Neural cell (in vitro differentiated cells): ENCODE results near the gene ARHGEF2. TPM values are rescaled to one million over a fixed set of nuclear protein-coding genes. Genes with fewer than 3 reads are reported as not detected.

Source experiments
- H2AFZ ChIP-seq: fragments of 200-600, 300-800 bp; sonication (generic), shearing (Covaris generic); 2 replicates; pipeline ENCODE4 v1.6.0; 2014; ENCODE audit warnings: low read depth, mild to moderate bottlenecking, antibody characterized with exemption, low read length, moderate library complexity
- H3F3A ChIP-seq: fragments of 200-600 bp; shearing (Covaris generic); 2 replicates; pipeline ENCODE4 v1.6.1; 2016; ENCODE audit warnings: mild to moderate bottlenecking, moderate library complexity, mixed read lengths, antibody characterized with exemption, low read length; ENCODE audit not compliant: insufficient read depth, poor library complexity, severe bottlenecking
- H3K27ac ChIP-seq: fragments of 200-600, 300-800 bp; sonication (generic), shearing (Covaris generic); 2 replicates; pipeline ENCODE4 v1.5.1; 2014; ENCODE audit warnings: mild to moderate bottlenecking, low read length, moderate library complexity
- H3K27me3 ChIP-seq: fragments of 300-800, 200-600 bp; sonication (generic), shearing (Covaris generic); 2 replicates; pipeline ENCODE4 v1.6.0; 2014; ENCODE audit warnings: mild to moderate bottlenecking, low read depth, low read length, moderate library complexity; ENCODE audit not compliant: insufficient read depth
- H3K36me3 ChIP-seq: fragments of 300-800, 200-600 bp; sonication (generic), shearing (Covaris generic); 2 replicates; pipeline ENCODE4 v1.5.1; 2014; ENCODE audit warnings: mild to moderate bottlenecking, antibody characterized with exemption, low read length, moderate library complexity; ENCODE audit not compliant: insufficient read depth
- H3K4me2 ChIP-seq: fragments of 300-800, 200-600 bp; sonication (generic), shearing (Covaris generic); 2 replicates; pipeline ENCODE4 v1.6.0; 2014; ENCODE audit warnings: mild to moderate bottlenecking, low read length
- H3K4me3 ChIP-seq: fragments of 300-800, 200-600 bp; sonication (generic), shearing (Covaris generic); 2 replicates; pipeline ENCODE4 v1.5.1; 2014; ENCODE audit warnings: mild to moderate bottlenecking, low read length, moderate library complexity
- H3K79me2 ChIP-seq: fragments of 200-600 bp; shearing (Covaris generic); replicated peaks from 2 replicates; pipeline ENCODE4 v1.6.0; 2014; ENCODE audit warnings: mild to moderate bottlenecking, low read length, moderate library complexity; ENCODE audit not compliant: insufficient read depth
- H3K9ac ChIP-seq: fragments of 300-800, 200-600 bp; sonication (generic), shearing (Covaris generic); 2 replicates; pipeline ENCODE4 v1.6.1; 2016; ENCODE audit warnings: mild to moderate bottlenecking, low read length, mixed read lengths
- H3K9me2 ChIP-seq: fragments of 200-600 bp; shearing (Covaris generic); 2 replicates; pipeline ENCODE4 v1.6.1; 2016; ENCODE audit warnings: mild to moderate bottlenecking, low read length, mixed read lengths; ENCODE audit not compliant: insufficient read depth
- H3K9me3 ChIP-seq: fragments of 200-600, 300-800 bp; sonication (generic), shearing (Covaris generic); 2 replicates; pipeline ENCODE4 v1.6.1; 2016; ENCODE audit warnings: mild to moderate bottlenecking, mixed run types, low read length, moderate library complexity, mixed read lengths
- H4K20me1 ChIP-seq: fragments of 200-600 bp; shearing (Covaris generic); 2 replicates; pipeline ENCODE4 v1.6.1; 2016; ENCODE audit warnings: mild to moderate bottlenecking, mixed run types; ENCODE audit not compliant: insufficient read depth
- CTCF ChIP-seq: fragments of 450-650 bp; IDR thresholded peaks from 2 replicates; pipeline ENCODE4 v1.5.1; 2014; ENCODE audit warnings: antibody characterized with exemption, mild to moderate bottlenecking, moderate library complexity; ENCODE audit not compliant: poor library complexity, severe bottlenecking
- EP300 ChIP-seq: fragments of 450-650 bp; conservative IDR thresholded peaks from 2 replicates; pipeline ENCODE4 v1.6.1; 2014; ENCODE audit warnings: antibody characterized with exemption, mild to moderate bottlenecking, moderate library complexity; ENCODE audit not compliant: poor library complexity, severe bottlenecking
- EZH2 ChIP-seq: fragments of 200-600, 300-800 bp; shearing (Covaris generic), sonication (generic); IDR thresholded peaks from 2 replicates; pipeline ENCODE4 v1.6.1; 2014; ENCODE audit warnings: antibody characterized with exemption, low read length, borderline replicate concordance, mild to moderate bottlenecking; ENCODE audit not compliant: insufficient read depth, poor library complexity, severe bottlenecking
- MXI1 ChIP-seq: fragments of 450-650 bp; conservative IDR thresholded peaks from 2 replicates; pipeline ENCODE4 v1.6.1; 2014; ENCODE audit warnings: antibody characterized with exemption, mild to moderate bottlenecking; ENCODE audit not compliant: poor library complexity, severe bottlenecking
- POLR2AphosphoS5 ChIP-seq: IDR thresholded peaks from 2 replicates; pipeline ENCODE4 v1.6.1; 2012
- RAD21 ChIP-seq: fragments of 450-650 bp; conservative IDR thresholded peaks from 2 replicates; pipeline ENCODE4 v1.6.1; 2014; ENCODE audit warnings: antibody characterized with exemption, mild to moderate bottlenecking, moderate library complexity
- REST ChIP-seq: IDR thresholded peaks from 2 replicates; pipeline ENCODE4 v1.6.1; 2012; ENCODE audit warnings: borderline replicate concordance
- SMC3 ChIP-seq: fragments of 450-650 bp; conservative IDR thresholded peaks from 2 replicates; pipeline ENCODE4 v1.6.1; 2014; ENCODE audit warnings: antibody characterized with exemption, mild to moderate bottlenecking, moderate library complexity; ENCODE audit not compliant: poor library complexity
- TAF1 ChIP-seq: IDR thresholded peaks from 2 replicates; pipeline ENCODE4 v1.6.1; 2012; ENCODE audit warnings: low read depth
- polyA plus RNA-seq: library from polyadenylated mRNA; depleted of rRNA; stranded (reverse); fragments of >200 nt; gene quantifications from 2 replicates; pipeline ENCODE4 v1.2.3, GENCODE V29; 2014

ARHGEF2 gene
- polyA plus RNA-seq, 1 donor from 2014 or later = 45.1 TPM

GRCh38 chr1:155934936-155935590 is 43.3 kb downstream of the ARHGEF2 start:
- peaks cover 41% of the 10 kb centered on the region for H3K79me2 ChIP-seq
- H3K4me3 ChIP-seq = peak overlapping the region; percentile 72
- H3F3A ChIP-seq = no peaks in the 10 kb centered on the region
- H3K36me3 ChIP-seq = no peaks in the 10 kb centered on the region
- H3K9ac ChIP-seq = peak overlapping the region; percentile 72
- TF ChIP-seq TAF1 (peak; percentile 14), REST (no peak)
- no peaks in the 10 kb centered on the region for H4K20me1 ChIP-seq
- no peaks in the 10 kb centered on the region for H3K9me3 ChIP-seq
- H3K27me3 ChIP-seq = no peaks in the 10 kb centered on the region
- H2AFZ ChIP-seq = peak overlapping the region; percentile 70
- no peaks in the 10 kb centered on the region for H3K9me2 ChIP-seq
- H3K4me2 ChIP-seq = peak overlapping the region; percentile 56
- H3K27ac ChIP-seq = peak overlapping the region; percentile 93

- Histone ChIP-seq H3K4me3 (peak within 1 kb of the TSS; percentile 72), H3K27ac (peak within 1 kb of the TSS; percentile 93), H2AFZ (peak within 1 kb of the TSS; percentile 70), H3K9me2 (no peaks in the 10 kb centered on the region), H3K27me3 (no peaks in the 10 kb centered on the region), H3K4me2 (peak within 1 kb of the TSS; percentile 96), H3K9ac (peak within 1 kb of the TSS; percentile 94), H3K79me2 (peaks cover 44% of the 10 kb centered on the region), H3K9me3 (no peaks in the 10 kb centered on the region), H3K36me3 (no peaks in the 10 kb centered on the region), H4K20me1 (no peaks in the 10 kb centered on the region), H3F3A (no peaks in the 10 kb centered on the region)
- no peak for TF ChIP-seq TAF1
- peak; percentile 54 for TF ChIP-seq RAD21
- peak; percentile 56 for TF ChIP-seq SMC3
- peak; percentile 57 for TF ChIP-seq EP300
- peak; percentile 55 for TF ChIP-seq CTCF
- TF ChIP-seq EZH2 = no peak
- peak; percentile 100 for TF ChIP-seq POLR2AphosphoS5
- peak; percentile 92 for TF ChIP-seq REST
- peak; percentile 90 for TF ChIP-seq MXI1
These were observed 44.0 kb downstream of the ARHGEF2 start, which contains the start of gene KHDC4 for GRCh38 chr1:155934097-155934935. Gene KHDC4, minus strand, starts transcription at chr1:155934413. Its CDS starts 40 bp downstream, at chr1:155934373.
